ENCODE results near the gene ASB15.
A peak's percentile ranks its signal among the peaks of the same experiment; 100 is the strongest.
"Not testable (repeated sequence)": the region's sequence is repeated elsewhere in the genome, so short reads cannot be mapped to it uniquely, and the experiment has no call there.

Gene ASB15

DNA sequence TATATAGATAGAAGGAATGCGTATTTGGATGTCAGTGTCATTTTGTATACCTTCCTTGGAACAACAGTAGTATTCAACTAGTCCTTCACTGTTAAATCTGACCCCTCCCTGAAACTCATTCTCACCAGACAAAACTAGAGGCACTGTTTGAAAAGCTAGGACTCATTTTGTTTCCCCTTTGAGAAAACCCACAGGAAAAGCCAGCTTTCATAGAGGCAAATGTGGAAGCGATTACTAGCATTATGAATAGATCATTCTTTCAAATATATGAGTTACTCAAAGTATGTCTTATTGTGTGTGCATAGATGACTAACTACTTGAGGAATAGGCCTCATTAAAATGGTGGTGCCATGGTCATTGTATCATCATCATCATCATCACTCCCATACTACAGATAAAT, 1.9 kb upstream of the ASB15 start:
- no peak for DNase-seq

- DNase-seq: no peak
Observed at GRCh38 chr7:123600876-123601275, 745 bp upstream of the ASB15 start.

- no peak for DNase-seq
Observed at GRCh38 chr7:123602648-123603047, 1.0 kb downstream of the ASB15 start.

DNA sequence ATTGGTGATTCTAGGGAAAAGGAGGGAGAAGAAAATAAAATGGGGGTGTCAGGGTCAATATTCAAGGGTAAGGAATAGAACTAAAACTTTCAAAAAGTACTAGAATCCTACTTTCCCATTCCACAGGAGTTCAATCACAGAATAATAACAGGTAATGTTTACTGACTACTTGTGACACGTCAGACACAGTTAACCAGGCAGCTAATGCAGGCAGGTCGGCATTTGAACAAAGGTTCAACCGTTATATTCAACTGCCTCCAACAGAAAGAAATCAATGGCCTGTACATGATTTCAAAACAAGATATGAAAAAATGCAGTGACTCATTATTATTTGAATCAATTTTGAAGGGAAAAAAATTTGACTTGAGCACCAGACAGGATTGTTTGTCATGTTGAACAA, 3.1 kb downstream of the ASB15 start:
- no peak for DNase-seq

DNA sequence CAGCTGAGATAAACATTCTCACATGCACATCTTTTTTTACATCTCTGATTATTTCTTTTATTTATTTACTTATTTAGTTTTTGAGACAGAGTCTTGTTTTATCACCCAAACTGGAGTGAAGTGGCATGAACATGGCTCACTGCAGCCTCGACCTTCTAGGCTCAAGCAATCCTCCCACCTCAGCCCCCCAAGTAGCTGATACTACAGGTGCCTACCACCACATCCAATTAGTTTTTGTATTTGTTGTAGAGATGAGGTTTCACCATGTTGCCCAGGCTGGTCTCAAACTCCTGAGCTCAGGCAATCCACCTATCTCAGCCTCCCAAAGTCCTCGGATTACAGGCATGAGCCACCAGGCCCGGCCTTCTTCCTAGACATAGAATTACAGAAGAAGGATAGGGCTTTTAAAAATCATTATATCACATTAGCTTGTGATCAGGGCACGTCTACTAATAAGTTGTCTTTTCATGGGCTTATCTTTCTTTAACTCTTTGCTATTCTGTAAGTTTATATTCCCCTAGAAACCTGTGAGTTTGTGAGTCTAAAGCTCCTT, 5.9 kb downstream of the ASB15 start:
- no peak for DNase-seq

DNA sequence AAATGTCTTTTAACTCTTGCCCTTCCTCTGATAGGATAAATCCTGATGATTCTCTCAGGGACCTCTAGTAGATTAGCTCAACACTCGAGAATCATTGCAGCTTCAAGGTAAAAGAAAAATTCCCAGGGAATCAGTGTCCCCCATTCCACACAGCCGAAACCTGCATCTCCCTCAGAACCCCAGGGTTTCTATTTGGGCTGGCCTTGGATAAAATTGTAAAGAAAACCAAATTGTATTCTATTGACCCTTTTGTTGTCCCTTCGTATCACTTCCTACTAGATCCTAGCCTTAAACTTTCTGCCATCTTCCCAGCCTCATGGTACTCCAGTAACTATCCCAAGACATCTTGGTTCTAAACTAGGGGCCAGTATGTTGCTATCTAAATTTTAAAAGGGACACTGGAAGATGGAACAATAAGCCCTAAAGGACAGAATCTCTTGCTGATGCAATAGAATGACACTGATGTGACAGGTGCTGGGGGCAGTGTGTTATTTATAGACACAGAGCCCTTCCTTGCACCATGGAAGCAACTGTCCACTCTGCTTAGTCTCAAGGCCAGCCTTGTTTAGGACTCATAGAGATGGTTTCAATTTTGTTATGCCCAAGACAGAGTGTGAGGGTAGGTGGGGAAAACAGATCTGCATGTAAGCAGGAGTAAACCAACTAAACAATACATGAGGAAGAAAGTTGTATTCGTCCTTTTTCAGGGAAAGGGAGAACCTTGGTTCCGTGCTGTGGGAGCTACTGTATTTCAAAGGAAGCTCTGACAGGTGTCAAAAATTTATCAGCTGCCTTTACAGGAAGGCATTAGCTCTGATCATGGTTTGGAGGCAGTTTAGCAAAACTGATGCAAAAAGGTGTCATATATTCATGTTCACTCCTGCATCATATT, 7.6 kb downstream of the ASB15 start:
- no peak for DNase-seq

DNA sequence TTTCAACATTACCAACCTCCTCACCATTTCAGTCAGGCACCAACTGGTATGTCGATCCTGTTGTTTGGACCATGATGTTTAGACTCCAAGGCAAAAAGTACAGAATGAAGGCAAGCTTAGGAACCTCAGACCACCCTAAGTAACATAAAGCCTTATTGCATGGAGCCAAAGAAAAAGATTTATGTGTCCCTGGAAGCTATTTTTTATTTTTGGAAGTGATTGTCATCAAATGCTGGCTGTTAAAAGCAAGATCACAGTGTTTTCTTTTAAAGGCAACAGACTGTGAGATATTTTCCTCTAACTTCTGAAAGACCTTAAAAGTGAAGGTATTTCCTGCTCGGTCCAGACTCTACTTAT, 8.2 kb downstream of the ASB15 start:
- no peak for DNase-seq

GRCh38 chr7:123612024-123612423, 10.4 kb downstream of the ASB15 start:
- no peak for DNase-seq

DNA sequence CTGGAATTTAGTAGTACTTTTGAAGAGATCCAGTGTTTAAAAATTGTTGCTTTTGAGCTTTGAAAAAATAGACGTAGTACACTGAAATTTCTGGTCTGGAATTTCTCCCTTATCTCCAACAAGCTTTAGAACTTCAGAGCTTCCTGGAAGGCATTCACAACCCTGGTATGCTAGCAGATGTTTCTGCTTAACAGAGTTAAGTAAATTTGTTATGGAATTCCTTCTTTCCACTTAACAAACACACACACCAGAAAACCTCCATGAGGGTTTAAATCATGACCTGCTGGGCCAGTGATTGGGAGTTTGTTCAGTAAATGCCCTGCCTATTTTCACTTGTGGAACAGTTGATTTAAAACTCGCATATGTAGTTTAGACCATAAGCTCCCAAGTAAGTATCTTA, 13.7 kb downstream of the ASB15 start:
- no peak for DNase-seq

GRCh38 chr7:123616223-123616622, 14.6 kb downstream of the ASB15 start:
- no peak for DNase-seq

DNA sequence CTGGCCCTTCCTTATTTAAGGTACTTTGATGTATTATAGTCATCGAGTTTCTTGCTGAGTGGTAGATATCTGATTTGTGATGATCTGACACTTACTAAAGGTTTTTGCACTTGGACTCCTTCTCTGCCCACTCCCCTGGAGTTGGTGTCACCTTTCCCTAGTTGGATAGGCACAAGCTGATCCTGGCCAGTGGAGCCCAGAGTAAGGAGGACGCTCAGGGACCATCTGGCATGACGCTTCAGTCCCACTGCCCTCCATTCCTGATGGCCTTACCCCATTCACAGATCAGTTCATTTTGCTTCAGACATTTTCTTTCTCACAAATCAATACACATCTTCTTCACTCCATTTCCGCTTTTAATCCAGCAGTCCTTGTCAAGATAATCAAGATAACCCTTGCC, 20.1 kb downstream of the ASB15 start:
- no peak for DNase-seq

DNA sequence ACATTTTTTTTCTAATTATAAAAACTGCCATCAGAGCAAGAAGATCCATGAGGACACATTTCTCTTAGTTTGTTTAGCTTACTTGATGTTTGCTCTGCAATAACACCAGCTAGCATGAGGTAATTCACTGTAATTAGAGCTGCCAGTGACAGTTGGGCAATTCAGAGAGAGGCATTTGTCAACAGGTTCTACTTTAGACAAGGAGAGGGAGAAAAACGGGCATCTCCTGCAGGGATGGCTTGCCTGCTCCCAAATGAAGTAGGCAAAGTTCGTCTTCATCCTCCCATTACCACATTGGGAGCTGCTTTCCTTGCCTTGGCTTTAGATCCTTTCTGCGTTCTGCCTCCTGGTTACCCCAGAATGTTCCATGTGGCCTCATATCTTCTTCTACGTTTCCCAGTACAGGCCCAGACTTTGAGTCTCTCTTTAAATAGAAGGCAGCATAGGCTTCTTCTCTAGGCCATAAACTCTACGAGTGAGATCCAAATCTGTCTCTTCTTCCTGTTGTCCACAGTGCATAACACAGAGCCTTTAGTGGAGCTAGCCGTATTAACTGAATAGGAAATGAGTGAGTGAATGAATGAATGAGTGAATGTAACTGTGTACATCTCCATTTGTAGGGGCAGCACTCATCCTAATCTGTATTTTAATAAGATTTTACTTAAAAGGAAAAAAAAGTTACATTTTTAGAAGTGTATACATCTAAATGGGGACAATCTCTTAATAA, 21.2 kb downstream of the ASB15 start:
- no peak for DNase-seq

DNA sequence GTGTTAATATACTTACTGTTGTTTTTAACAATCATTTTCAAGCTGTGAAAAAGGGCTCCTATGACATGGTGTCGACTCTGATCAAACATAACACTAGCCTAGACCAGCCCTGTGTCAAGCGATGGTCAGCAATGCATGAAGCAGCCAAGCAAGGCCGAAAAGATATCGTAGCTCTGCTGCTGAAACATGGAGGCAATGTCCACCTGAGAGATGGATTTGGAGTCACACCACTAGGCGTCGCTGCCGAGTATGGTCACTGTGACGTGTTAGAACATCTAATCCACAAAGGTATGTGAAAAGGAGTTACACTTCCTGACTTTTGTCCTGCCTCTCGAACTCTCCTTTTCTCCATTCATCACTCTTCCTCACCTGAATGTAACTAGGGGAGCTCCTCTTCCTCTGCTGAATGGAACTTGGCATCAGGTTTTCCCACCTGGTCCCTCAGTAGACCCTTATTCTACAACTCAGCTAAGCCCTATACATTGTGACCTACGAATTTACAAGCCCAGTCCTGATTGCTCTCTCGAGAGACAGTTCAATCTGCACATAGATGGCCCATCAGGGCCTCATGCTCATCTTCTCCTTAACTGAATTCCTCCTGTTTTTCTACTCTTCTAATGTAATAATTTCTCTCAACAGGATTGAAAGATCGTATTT, 23.0 kb downstream of the ASB15 start:
- DNase-seq: peak in 4 of 6 experiments; percentile 21 to 43 (median 32)

DNA sequence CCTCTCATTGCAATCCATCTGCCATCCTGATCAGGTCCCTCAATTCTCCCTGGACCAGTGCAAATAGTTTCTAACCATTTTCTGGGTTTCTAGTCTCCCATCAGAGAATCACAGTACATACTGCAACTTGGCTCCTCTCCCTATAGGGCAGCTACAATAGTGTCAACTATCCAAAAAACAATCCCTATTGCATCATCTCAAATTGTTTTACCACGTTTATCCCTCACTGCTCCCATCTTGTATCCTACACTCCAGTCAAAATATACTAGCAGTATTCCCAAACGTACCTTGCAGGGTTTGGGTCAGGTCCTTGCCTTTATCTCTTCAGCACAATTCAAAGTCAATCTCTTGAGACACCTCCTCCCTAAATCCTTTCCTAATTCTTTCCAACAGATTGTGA, 23.6 kb downstream of the ASB15 start:
- no peak for DNase-seq

DNA sequence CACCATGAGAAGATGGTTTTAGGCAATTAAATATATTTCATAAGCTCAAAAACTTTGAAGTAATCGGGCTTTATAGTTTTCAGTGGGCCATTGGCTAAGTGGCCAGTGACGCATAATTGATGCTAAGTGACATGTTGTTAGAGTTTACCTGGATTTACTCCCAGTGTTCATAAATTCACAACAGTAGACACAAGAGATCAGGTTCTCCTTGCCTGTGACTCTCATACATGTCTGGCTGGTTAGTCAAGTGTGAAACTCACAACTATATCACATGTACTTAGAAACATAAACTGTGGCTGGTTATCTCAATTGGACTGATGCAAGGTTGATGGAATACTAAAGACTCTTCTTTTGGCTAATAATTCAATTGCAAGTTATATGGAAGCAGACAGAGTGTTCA, 26.2 kb downstream of the ASB15 start:
- DNase-seq: no peak

GRCh38 chr7:123628829-123629228, 27.2 kb downstream of the ASB15 start:
- DNase-seq: no peak

- DNase-seq: no peak
Observed at GRCh38 chr7:123629281-123629680, 27.7 kb downstream of the ASB15 start.

DNA sequence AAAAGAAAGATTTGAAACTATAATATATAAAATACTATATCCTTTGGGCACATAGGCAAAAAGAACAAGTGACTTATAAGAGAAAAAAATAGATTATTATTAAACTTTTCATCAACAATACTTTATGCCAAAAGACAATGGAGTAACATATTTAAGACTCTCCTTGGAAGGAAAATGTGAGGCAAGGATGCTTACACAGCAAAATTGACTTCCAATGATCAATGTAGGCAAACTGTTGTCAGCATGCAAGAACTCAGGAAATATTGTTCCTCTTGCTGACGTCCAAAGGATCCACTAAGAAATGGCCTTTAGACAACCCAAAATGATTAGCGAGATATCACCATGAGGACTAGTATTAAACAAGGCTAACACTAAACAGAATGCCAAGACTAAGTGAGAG, 31.2 kb downstream of the ASB15 start:
- DNase-seq: no peak

DNA sequence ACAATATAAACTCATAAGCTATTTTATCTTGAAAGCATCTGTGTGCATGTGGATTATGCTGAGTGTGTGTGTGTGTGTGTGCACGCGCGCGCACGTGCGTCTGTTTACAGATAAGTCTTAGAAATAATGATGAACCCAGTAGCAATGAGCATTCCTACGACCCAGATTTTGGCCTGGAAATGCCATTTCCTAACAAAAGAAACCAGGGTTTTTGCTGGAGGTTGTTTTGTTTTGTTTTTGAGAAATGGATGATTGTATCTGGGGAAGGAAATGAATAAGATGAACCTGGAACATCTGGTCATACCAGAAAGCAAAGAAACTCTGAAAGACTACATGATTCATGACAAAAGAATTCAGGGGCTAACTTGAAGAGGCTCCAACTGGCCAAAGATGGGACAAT, 31.9 kb downstream of the ASB15 start:
- no peak for DNase-seq

- DNase-seq: not testable (repeated sequence)
Observed at GRCh38 chr7:123634011-123634573, 32.5 kb downstream of the ASB15 start.

DNA sequence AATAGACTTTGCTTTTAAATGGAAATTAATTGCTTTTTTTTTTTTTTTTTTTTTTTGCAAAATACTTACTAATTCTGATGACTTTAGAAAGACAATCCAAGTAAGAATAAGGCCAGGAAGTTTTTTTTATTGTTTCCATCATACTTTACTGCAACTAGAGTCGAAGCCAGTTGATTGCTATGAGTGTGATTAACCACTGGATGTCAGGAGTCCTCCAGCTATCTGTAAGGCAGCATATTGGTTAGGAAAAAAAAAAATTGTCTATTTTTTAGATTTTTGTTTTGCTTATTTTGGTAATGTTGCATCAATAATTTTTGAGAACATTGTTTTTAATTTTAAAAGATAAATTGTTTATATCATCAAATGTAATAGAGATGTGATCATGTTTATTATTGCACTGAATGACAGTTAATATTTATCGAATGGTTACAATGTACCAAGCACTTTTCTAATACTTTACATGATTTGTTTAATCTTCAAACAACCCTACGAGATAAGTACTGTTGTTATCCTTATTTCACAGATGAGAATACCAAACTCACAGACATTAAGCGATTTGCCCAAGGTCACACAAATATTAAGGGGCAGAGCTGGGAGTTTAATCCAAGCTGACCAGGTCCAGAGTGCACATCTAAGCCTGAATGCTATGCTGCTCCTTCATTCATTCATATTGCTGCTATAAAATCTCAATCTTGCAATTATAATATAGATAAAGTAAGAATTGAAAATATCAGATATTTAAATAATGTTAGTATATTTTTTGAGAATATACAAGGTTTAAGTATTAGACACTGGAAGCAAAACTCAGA, 34.1 kb downstream of the ASB15 start:
- DNase-seq: no peak

DNA sequence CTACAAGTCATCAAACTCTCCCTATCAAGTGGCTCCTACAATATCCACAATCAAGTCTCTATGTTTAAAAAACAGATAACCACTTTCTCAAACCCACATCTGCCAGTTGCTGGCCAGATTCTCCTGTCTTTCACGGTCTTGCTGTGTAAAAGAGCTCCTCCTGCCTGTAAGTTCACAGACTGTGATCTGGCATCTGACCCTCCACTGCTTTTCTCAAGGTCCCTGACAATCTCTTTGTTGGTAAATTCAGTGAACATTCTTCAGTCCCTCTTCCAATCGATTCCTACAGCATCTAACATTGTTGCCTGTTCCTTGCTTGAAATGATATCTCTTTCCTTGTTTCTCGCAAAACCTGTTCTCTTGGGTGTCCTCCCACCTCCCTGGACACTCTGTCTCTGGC, 35.6 kb downstream of the ASB15 start:
- no peak for DNase-seq

Measured in stimulated activated naive CD4-positive, alpha-beta T cell (primary cell).